ENCODE measurements around the gene PLCB1.

DNA sequence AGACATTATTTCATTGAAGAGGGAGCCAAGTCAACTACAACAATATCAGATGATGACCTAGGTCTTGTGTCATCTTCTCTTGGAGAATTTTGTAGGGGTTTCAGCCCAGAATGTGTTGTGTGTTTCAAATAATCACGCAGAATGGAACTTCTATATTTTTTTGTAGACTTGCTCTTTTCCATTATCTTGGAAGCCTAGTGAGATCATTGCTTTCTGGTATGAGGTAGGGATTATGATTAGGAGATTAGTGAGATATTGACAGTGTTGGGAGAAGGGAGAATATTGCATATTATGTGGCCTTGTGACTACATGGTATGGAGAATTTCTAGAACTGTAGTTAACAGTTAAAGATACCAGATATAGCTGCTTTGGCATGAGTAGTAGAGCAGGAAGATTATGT, 513.3 kb downstream of the PLCB1 start:
- TF ChIP-seq, protein P1, sequence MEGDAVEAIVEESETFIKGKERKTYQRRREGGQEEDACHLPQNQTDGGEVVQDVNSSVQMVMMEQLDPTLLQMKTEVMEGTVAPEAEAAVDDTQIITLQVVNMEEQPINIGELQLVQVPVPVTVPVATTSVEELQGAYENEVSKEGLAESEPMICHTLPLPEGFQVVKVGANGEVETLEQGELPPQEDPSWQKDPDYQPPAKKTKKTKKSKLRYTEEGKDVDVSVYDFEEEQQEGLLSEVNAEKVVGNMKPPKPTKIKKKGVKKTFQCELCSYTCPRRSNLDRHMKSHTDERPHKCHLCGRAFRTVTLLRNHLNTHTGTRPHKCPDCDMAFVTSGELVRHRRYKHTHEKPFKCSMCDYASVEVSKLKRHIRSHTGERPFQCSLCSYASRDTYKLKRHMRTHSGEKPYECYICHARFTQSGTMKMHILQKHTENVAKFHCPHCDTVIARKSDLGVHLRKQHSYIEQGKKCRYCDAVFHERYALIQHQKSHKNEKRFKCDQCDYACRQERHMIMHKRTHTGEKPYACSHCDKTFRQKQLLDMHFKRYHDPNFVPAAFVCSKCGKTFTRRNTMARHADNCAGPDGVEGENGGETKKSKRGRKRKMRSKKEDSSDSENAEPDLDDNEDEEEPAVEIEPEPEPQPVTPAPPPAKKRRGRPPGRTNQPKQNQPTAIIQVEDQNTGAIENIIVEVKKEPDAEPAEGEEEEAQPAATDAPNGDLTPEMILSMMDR (optimal IDR thresholded peaks at IDR 0.05 in 1 of 3, IDR thresholded peaks at IDR 0.05 in 1 of 3, conservative IDR thresholded peaks at IDR 0.05 in 1 of 3; ENCODE audit: extremely low read depth in 1 of 3, insufficient read depth in 2 of 3, low read length in 3 of 3): no peak
- no peak for TF ChIP-seq EZH2 (IDR thresholded peaks at IDR 0.05; ENCODE audit: low read length)

Measured in keratinocyte (primary cell).